SIG-M5 (cell line): ENCODE data around the gene MTMR12.
A peak's percentile ranks its signal among the peaks of the same experiment; 100 is the strongest.
"Not testable (repeated sequence)": the region's sequence is repeated elsewhere in the genome, so short reads cannot be mapped to it uniquely, and the experiment has no call there.

ENCODE experiments used
- DNase-seq: peaks from one replicate; lab custom pipeline; 2025; lab: John Stamatoyannopoulos, UW

MTMR12 gene

GRCh38 chr5:32297181-32298058 is 15.3 kb downstream of the MTMR12 start:
- DNase-seq = no peak

- not testable (repeated sequence) for DNase-seq
These were observed 16.6 kb downstream of the MTMR12 start for GRCh38 chr5:32295966-32296772.

GRCh38 chr5:32291591-32291990 is 21.1 kb downstream of the MTMR12 start:
- DNase-seq = no peak

GRCh38 chr5:32290922-32291321 is 21.8 kb downstream of the MTMR12 start:
- DNase-seq = no peak

- DNase-seq = not testable (repeated sequence)
These were observed 22.2 kb downstream of the MTMR12 start for GRCh38 chr5:32290501-32290900.

GRCh38 chr5:32289986-32290385 is 22.8 kb downstream of the MTMR12 start:
- DNase-seq = not testable (repeated sequence)

- DNase-seq = not testable (repeated sequence)
These were observed 24.6 kb downstream of the MTMR12 start for GRCh38 chr5:32288135-32288534.

- not testable (repeated sequence) for DNase-seq
These were observed 25.2 kb downstream of the MTMR12 start for GRCh38 chr5:32287525-32287924.

- DNase-seq = no peak
These were observed 27.1 kb downstream of the MTMR12 start for GRCh38 chr5:32285510-32286138.

- DNase-seq = no peak
These were observed 29.0 kb downstream of the MTMR12 start for GRCh38 chr5:32283539-32284377.

GRCh38 chr5:32283061-32283460 is 29.7 kb downstream of the MTMR12 start:
- no peak for DNase-seq

GRCh38 chr5:32282633-32283032 is 30.1 kb downstream of the MTMR12 start:
- no peak for DNase-seq

GRCh38 chr5:32281378-32282133 is 31.2 kb downstream of the MTMR12 start:
- DNase-seq = not testable (repeated sequence)

- no peak for DNase-seq
These were observed 32.1 kb downstream of the MTMR12 start for GRCh38 chr5:32280656-32281081.

- DNase-seq = no peak
These were observed 33.0 kb downstream of the MTMR12 start for GRCh38 chr5:32279786-32280185.

GRCh38 chr5:32279223-32279622 is 33.5 kb downstream of the MTMR12 start:
- no peak for DNase-seq

- DNase-seq = no peak
These were observed 34.3 kb downstream of the MTMR12 start for GRCh38 chr5:32278406-32278805.

- no peak for DNase-seq
These were observed 34.9 kb downstream of the MTMR12 start for GRCh38 chr5:32277798-32278197.

GRCh38 chr5:32276173-32276853 is 36.4 kb downstream of the MTMR12 start:
- DNase-seq = peak; percentile 13

GRCh38 chr5:32275396-32275741 is 37.4 kb downstream of the MTMR12 start:
- no peak for DNase-seq
